HepG2 (cell line): ENCODE measurements around the gene STAT5A. TPM values are rescaled to one million over a fixed set of nuclear protein-coding genes. Genes with fewer than 3 reads are reported as not detected.
A peak's percentile ranks its signal among the peaks of the same experiment; 100 is the strongest.

Experiments
- ARNT ChIP-seq: fragments of 450-650 bp; IDR thresholded peaks from 2 replicates; pipeline ENCODE4 v1.6.1; 2017
- CHD2 ChIP-seq: IDR thresholded peaks from 2 replicates; pipeline ENCODE4 v1.6.1; 2011; ENCODE audit warnings: low read depth, low read length, improper control_type of control experiment
- HMGXB3 ChIP-seq: sonication (generic); formaldehyde crosslinking; IDR thresholded peaks from 2 replicates; pipeline ENCODE4 v1.4.0; 2020; ENCODE audit warnings: missing genetic modification reagents, borderline replicate concordance
- KAT8 ChIP-seq: IDR thresholded peaks from 2 replicates; pipeline ENCODE4 v1.6.1; 2016; ENCODE audit warnings: missing genetic modification reagents, missing compliant biosample characterization
- NAIF1 ChIP-seq: sonication (generic); formaldehyde crosslinking; IDR thresholded peaks from 2 replicates; pipeline ENCODE4 v1.5.0; 2020; ENCODE audit warnings: mild to moderate bottlenecking, missing genetic modification reagents, borderline replicate concordance
- POLR2AphosphoS5 ChIP-seq: IDR thresholded peaks from 2 replicates; pipeline ENCODE4 v1.6.1; 2012; ENCODE audit warnings: low read depth, low read length
- PRPF4 ChIP-seq: fragments of 200-400 bp; formaldehyde crosslinking; IDR thresholded peaks from 2 replicates; pipeline ENCODE4 v1.6.1; 2016; ENCODE audit warnings: low read length, low read depth; ENCODE audit not compliant: poor library complexity, severe bottlenecking
- ZFYVE20 ChIP-seq: sonication (generic); formaldehyde crosslinking; IDR thresholded peaks from 2 replicates; pipeline ENCODE4 v1.8.0; 2023; ENCODE audit warnings: low read depth, mild to moderate bottlenecking, moderate library complexity, missing genetic modification reagents, borderline replicate concordance
- ZNF160 ChIP-seq: sonication (generic); formaldehyde crosslinking; IDR thresholded peaks from 2 replicates; pipeline ENCODE4 v1.8.0; 2022; ENCODE audit warnings: mild to moderate bottlenecking, inconsistent platforms, missing genetic modification reagents
- ZNF232 ChIP-seq: sonication (generic); formaldehyde crosslinking; IDR thresholded peaks from 2 replicates; pipeline ENCODE4 v1.4.0; 2020; ENCODE audit warnings: missing genetic modification reagents, borderline replicate concordance
- ZNF282 ChIP-seq: fragments of 450-650 bp; IDR thresholded peaks from 2 replicates; pipeline ENCODE4 v1.6.1; 2018; ENCODE audit not compliant: partially characterized antibody
- ZNF83 ChIP-seq: sonication (generic); formaldehyde crosslinking; IDR thresholded peaks from 2 replicates; pipeline ENCODE4 v1.4.0; 2020; ENCODE audit warnings: missing genetic modification reagents, mild to moderate bottlenecking, borderline replicate concordance
- polyA plus RNA-seq, 8 experiments: library from polyadenylated mRNA; depleted of rRNA in 3 of 8; stranded (reverse) in 7 of 8; unstranded in 1 of 8; fragments of >200 nt; fragmentation: Illumina TruSeq in 4 of 8; extraction: Trizol in 4 of 8; gene quantifications; 2 replicates each; pipeline versions ENCODE4 v1.2.1 to v1.2.3, GENCODE V29; 2011 to 2016; ENCODE audit warnings: low read depth in 4 of 8, missing spikeins in 1 of 8, mixed read lengths in 1 of 8; ENCODE audit not compliant: insufficient read depth in 1 of 8
- total RNA-seq, 5 experiments: library from RNA; depleted of rRNA; stranded (reverse); fragments of >200 nt; fragmentation: Illumina TruSeq; extraction: Trizol; gene quantifications; 2 replicates each; pipeline ENCODE4 v1.2.3, GENCODE V29; 2016; ENCODE audit warnings: low read depth in 1 of 5
- TF ChIP-seq, protein P1 (sequence below): IDR thresholded peaks from 2 replicates; pipeline ENCODE4 v1.6.1; 2012; ENCODE audit warnings: low read depth, low read length, improper control_type of control experiment
- TF ChIP-seq, protein P2 (sequence below): sonication (generic); formaldehyde crosslinking; IDR thresholded peaks from 2 replicates; pipeline ENCODE4 v1.5.1; 2020; ENCODE audit warnings: mild to moderate bottlenecking, missing genetic modification reagents, borderline replicate concordance

STAT5A gene
- total and polyA plus RNA-seq, 2 of the 13 experiments (the other 11 are each of a cell fraction or from before 2014, with no cell fraction given): 1.4 to 4.1 TPM

GRCh38 chr17:42276609-42277341 is 11.5 kb upstream of the STAT5A start (continued):
- no peak for TF ChIP-seq PRPF4
- TF ChIP-seq, protein P1, sequence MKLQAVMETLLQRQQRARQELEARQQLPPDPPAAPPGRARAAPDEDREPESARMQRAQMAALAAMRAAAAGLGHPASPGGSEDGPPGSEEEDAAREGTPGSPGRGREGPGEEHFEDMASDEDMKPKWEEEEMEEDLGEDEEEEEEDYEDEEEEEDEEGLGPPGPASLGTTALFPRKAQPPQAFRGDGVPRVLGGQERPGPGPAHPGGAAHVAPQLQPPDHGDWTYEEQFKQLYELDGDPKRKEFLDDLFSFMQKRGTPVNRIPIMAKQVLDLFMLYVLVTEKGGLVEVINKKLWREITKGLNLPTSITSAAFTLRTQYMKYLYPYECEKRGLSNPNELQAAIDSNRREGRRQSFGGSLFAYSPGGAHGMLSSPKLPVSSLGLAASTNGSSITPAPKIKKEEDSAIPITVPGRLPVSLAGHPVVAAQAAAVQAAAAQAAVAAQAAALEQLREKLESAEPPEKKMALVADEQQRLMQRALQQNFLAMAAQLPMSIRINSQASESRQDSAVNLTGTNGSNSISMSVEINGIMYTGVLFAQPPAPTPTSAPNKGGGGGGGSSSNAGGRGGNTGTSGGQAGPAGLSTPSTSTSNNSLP: no peak
- peak; percentile 83 for TF ChIP-seq KAT8 (CRISPR knock-in tag)
- TF ChIP-seq POLR2AphosphoS5: peak; percentile 57
- no peak for TF ChIP-seq ARNT
- peak; percentile 36; the same call in 1 of the 2 replicates for TF ChIP-seq HMGXB3 (CRISPR knock-in tag)
- peak; percentile 81; the same call in 1 of the 2 replicates for TF ChIP-seq ZNF160
- TF ChIP-seq NAIF1 (CRISPR knock-in tag): no peak
- no peak for TF ChIP-seq ZNF282
- TF ChIP-seq ZNF83 (CRISPR knock-in tag): no peak
- TF ChIP-seq CHD2: no peak
- TF ChIP-seq, protein P2, sequence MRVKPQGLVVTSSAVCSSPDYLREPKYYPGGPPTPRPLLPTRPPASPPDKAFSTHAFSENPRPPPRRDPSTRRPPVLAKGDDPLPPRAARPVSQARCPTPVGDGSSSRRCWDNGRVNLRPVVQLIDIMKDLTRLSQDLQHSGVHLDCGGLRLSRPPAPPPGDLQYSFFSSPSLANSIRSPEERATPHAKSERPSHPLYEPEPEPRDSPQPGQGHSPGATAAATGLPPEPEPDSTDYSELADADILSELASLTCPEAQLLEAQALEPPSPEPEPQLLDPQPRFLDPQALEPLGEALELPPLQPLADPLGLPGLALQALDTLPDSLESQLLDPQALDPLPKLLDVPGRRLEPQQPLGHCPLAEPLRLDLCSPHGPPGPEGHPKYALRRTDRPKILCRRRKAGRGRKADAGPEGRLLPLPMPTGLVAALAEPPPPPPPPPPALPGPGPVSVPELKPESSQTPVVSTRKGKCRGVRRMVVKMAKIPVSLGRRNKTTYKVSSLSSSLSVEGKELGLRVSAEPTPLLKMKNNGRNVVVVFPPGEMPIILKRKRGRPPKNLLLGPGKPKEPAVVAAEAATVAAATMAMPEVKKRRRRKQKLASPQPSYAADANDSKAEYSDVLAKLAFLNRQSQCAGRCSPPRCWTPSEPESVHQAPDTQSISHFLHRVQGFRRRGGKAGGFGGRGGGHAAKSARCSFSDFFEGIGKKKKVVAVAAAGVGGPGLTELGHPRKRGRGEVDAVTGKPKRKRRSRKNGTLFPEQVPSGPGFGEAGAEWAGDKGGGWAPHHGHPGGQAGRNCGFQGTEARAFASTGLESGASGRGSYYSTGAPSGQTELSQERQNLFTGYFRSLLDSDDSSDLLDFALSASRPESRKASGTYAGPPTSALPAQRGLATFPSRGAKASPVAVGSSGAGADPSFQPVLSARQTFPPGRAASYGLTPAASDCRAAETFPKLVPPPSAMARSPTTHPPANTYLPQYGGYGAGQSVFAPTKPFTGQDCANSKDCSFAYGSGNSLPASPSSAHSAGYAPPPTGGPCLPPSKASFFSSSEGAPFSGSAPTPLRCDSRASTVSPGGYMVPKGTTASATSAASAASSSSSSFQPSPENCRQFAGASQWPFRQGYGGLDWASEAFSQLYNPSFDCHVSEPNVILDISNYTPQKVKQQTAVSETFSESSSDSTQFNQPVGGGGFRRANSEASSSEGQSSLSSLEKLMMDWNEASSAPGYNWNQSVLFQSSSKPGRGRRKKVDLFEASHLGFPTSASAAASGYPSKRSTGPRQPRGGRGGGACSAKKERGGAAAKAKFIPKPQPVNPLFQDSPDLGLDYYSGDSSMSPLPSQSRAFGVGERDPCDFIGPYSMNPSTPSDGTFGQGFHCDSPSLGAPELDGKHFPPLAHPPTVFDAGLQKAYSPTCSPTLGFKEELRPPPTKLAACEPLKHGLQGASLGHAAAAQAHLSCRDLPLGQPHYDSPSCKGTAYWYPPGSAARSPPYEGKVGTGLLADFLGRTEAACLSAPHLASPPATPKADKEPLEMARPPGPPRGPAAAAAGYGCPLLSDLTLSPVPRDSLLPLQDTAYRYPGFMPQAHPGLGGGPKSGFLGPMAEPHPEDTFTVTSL (CRISPR knock-in tag): peak; percentile 53; the same call in 1 of the 2 replicates
- TF ChIP-seq ZNF232 (CRISPR knock-in tag): 0 out of 2 replicates have a peak, but pooled peaks have one; percentile 83
- no peak for TF ChIP-seq ZFYVE20 (CRISPR knock-in tag)
